GM21529 (cell line): Measurements from ENCODE around the gene ADAMTS15.

ENCODE experiments used
- ATAC-seq: cut with Tn5 transposase; IDR thresholded peaks from one replicate; pipeline ENCODE4 v1.9.1; 2021; ENCODE audit not compliant: unreplicated experiment

ADAMTS15 gene

DNA sequence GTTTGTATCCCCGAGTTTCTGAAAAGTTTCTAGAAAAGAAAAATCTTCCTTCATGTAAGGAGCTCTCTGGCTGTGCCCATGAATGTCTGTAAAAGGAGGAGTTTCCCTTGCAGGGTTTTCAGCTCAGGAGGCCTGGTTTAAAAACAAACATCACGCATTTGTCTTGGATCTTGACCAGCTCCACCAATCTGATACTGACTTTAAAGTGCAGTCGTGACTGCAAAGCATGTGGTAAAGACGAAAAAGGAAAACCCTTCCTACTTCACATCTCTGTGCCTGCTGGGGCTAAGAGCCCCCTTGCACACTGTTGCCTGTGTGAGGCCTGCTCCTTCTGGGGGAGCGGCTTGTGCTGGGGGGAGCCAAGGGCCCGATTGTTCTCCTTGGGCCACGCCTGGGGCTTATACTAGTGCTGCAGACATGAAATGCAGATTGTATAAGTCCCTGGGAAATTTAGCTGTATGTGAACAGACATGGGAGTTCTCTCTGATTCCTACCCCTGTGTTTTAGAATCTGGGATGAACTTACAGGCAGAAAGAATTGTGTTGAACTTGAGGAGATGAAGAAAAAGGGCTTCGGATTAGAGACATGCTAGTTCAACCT lies 62.1 kb downstream of the ADAMTS15 start:
- ATAC-seq: no peak

DNA sequence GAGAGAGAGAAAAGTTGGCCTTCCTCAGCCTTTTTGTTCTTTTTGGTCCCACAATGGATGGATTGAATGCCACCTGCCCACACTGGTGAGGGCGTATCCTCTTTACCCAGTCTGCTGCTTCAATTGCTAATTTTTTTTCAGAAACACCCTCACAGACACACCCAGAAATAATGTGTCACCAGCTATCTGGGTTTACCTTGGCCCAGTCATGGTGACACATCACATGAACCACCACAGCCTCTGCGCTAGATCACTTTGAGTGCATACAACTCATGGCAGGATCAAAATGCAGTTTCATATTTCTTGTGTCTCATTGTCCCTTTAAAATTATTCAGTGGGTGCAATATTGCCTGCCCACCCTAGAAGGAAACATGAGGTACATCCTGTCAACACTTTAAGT lies 63.3 kb downstream of the ADAMTS15 start:
- no peak for ATAC-seq

DNA sequence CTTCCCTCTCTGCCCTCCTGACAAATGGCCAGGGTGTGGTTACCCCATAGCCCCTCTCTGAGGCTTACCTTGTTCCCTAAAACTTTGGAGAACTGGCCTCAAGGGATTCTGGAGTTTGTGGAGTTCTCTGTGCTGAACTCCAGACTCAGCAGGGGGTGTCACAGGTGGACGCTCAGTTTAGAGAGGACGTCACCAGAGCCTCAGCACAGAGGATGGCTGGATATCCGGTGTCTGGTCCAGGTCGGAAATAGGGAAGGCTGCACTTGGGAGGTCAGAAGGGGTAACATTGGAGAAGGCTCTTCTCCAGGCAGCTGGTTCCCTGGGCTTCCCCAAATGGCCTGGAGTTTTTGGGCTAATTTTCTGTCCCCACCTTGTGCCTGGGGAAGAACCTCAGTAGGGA lies 64.2 kb downstream of the ADAMTS15 start:
- no peak for ATAC-seq

GRCh38 chr11:130513132-130513531 lies 64.7 kb downstream of the ADAMTS15 start:
- no peak for ATAC-seq

- ATAC-seq: no peak
Observed at GRCh38 chr11:130514316-130514715, 65.9 kb downstream of the ADAMTS15 start.

DNA sequence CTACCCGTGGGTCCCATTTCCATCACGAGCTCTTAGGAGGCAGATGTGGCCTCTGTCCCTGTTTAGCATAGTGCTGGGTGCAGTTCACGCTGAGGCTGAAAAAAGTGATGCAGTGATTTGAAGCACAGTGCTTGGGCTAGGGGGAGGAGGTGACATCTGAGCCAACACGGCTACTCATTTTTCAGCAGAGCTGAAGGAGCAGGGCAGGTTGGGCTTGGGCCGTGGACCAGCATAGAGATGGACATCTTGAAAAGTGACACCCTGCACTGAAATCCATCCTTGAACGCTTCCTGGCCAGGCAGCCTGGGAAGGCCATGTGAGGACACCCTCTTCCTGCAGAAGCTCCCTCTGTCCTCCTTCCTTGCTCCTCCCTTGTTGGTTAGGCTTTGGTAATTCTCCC lies 66.4 kb downstream of the ADAMTS15 start:
- no peak for ATAC-seq

GRCh38 chr11:130515829-130516553 lies 67.5 kb downstream of the ADAMTS15 start:
- no peak for ATAC-seq

- ATAC-seq: no peak
Observed at GRCh38 chr11:130516554-130517505, 68.4 kb downstream of the ADAMTS15 start.

- no peak for ATAC-seq
Observed at GRCh38 chr11:130518164-130518680, 69.8 kb downstream of the ADAMTS15 start.

DNA sequence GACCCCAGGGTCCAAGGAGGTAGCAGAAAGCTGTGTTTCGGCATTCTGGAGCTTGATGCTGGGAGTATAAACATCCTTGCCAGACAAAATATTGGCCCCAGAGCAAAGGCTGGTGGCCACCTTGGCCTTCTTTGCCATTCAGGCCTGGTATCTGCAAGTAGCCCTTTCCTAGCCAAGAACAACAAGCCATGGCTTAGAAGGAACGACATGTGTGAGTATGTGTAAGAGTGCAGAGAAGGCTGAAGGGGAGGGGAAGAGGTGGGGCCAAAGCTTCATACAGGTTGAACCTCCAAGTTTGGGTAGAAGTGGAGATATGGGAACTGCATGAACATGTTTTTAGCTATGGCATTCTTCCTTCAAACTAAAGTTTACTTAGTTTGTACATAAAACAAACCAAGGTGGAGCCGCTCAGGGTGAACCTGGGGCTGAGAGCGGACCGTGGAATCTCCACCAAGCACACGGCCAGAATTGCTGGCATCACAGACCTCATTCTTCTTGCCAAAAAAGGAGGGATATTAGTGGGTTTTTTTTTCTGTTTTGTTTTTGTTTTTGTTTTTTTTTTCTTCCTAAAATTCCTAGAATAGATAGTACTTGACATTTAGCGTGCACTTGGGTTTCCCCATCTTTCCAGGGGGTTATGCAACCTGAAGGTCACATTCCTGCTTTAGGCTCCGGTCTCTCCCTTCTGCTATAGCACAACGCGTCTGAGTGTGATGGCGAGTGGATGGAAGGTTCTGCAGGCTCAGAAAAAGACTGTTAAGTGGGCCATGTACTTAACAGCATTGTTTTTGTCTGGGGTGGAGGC lies 70.9 kb downstream of the ADAMTS15 start:
- ATAC-seq: no peak

- no peak for ATAC-seq
Observed at GRCh38 chr11:130520271-130520671, 71.8 kb downstream of the ADAMTS15 start.

DNA sequence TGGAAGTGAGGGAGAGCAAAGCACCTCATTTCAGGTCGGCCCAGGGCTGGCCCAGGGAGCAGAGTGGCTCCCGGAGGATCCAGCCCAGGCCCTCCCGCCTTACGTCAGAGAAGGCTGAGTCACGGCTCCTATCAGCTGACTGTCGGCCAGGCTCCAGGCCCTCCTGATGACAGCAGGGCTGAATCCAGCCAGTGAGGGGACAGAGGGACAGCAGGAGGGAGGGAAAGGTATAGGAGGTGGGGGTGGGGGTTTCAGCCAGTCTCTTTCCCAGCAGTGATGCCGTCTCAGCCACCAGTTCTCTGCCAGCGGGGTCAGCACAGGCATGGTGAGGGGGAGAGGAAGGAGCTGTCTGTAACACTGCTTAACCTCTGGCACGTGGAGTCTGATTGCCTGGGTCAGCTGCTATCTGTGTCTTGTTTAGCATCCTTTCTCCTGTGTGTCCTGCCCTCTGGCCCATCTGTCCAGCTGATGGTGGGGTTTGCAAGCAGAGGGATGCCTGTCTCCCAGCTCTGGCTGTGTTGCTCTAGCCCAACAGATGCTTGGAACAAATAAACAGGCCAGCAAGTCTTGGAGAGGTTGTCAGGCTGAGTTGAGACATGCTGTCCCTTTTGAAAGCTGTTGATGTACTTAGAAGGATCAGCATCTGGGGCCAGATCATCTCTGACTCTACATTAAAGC lies 74.0 kb downstream of the ADAMTS15 start:
- no peak for ATAC-seq

DNA sequence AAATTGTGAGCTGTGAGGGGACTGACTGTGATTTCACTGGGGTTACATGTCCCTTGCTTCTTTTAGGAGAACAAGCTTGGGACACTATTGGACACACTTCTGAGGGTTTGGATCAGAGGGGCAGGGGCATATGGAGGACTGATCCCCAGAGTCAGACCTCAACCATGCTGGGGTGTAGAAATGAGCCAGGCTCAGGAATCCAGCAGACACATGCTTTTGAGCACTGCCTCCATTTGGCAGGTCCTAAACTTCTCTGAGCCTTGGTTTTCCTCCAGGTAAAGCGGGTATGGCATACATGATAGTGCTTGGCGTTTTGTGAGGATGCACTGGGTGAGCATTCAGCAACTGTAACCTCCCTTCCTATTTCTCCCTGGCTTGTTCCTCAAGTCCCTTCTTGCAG lies 74.7 kb downstream of the ADAMTS15 start:
- ATAC-seq: no peak

DNA sequence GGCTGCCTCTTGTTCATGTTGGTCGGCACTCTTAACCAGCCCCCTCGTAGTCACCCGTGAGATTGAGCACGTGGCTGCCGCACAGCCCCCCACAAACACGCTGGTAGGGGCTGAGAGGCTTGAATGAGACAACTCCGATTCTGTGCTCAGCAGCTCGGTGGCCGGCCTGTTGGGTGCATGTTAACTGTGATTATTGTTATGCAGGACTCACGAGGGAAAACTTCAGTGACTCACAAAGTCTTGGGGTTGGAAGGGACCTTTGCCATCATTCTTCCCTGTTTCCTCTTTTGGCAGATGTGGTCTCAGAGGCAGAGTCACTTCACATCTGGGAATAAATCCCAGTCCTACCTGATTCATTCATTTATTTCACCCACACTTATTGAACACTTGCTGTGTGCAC lies 75.2 kb downstream of the ADAMTS15 start:
- no peak for ATAC-seq

- no peak for ATAC-seq
Observed at GRCh38 chr11:130524132-130524790, 75.8 kb downstream of the ADAMTS15 start.

DNA sequence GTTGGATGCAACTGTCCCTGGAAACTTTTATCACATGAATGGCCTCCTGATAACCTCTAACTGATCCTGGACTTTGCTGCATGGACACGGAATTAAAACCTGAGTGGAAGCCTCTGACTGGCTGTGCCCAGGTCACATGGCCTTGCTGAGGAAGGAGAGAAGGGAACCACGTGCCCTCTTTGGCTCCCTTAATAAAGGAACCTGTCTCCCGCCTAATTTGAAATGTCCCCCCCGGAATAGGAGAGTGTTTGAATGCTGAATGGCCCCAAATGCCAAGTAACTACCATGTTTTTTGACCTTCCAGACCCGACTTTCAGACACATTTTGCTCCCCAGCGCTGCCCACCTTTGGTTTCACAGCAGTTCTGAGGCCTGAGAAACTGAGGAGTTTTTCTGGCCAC lies 76.9 kb downstream of the ADAMTS15 start:
- no peak for ATAC-seq
